WI38 (cell line): ENCODE measurements around the gene PNP.

Experiments used
- H3K4me3 ChIP-seq: 2 replicates; pipeline ENCODE4 v1.5.1; 2011; ENCODE audit warnings: low read depth, mild to moderate bottlenecking, control low read depth, low read length
- CTCF ChIP-seq: IDR thresholded peaks from 2 replicates; pipeline ENCODE4 v1.5.1; 2012; ENCODE audit warnings: low read depth, mild to moderate bottlenecking, control low read depth, low read length

PNP gene

GRCh38 chr14:20428802-20429201, 40.4 kb upstream of the PNP start:
- no peak for TF ChIP-seq CTCF
- no peak overlapping the region for H3K4me3 ChIP-seq

GRCh38 chr14:20429801-20430669, 39.2 kb upstream of the PNP start:
- no peak overlapping the region for H3K4me3 ChIP-seq
- TF ChIP-seq CTCF = no peak

- no peak for TF ChIP-seq CTCF
- H3K4me3 ChIP-seq = no peak overlapping the region
Measured at GRCh38 chr14:20434701-20435581, 34.3 kb upstream of the PNP start.

- no peak within 1 kb of the TSS for H3K4me3 ChIP-seq
- no peak for TF ChIP-seq CTCF
Measured at GRCh38 chr14:20435582-20436362, 33.4 kb upstream of the PNP start, which contains the start of gene KLHL33. TSS of gene KLHL33 (minus strand) at chr14:20436166. CDS start at chr14:20435811, 355 bp downstream.

- no peak for TF ChIP-seq CTCF
- H3K4me3 ChIP-seq = no peak overlapping the region
Measured at GRCh38 chr14:20436363-20436755, 32.8 kb upstream of the PNP start.

GRCh38 chr14:20438664-20439063, 30.5 kb upstream of the PNP start:
- TF ChIP-seq CTCF = no peak
- no peak overlapping the region for H3K4me3 ChIP-seq
